HG02798 (cell line): ENCODE data around the gene SPIC.

Experiments used
- ATAC-seq: cut with Tn5 transposase; IDR thresholded peaks from one replicate; pipeline ENCODE4 v1.9.1; 2021; ENCODE audit warnings: mild to moderate bottlenecking; ENCODE audit not compliant: unreplicated experiment, poor library complexity

The SPIC gene

DNA sequence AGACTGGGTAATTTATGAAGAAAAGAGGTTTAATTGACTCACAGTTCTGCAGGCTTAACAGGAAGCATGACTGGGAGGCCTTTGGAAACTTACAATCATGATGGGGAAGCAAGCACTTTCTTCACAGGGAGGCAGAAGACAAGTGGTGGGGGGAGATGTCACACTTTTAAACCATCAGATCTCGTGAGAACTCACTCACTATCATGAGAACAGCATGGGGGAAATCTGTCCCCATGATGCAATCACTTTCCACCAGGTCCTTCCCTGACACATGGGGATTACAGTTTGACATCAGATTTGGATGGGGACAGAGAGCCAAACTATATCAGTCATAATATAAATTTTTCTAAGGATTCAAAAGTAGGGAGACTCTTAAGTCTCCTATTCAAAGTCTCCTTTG, 46.0 kb downstream of the SPIC start:
- no peak for ATAC-seq

DNA sequence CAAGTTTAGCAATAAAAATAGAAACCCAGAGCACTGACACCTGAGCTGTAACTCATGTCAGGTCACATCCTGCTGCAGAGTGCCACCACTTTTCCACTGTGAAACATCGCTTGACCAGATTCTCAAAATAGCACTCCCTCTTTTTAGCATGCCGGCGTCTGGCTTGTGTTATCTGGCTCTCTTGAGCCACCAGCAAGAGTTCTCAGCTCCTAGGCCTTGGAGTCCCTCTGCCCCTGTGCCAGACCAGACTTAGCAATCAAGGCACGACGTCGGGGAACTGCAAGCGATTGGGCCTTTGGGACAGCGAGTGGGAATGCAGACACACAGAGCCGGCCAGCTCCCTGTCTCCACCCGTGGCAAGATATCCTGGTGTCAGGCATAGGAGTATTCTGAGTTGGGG, 52.5 kb downstream of the SPIC start:
- ATAC-seq = no peak

DNA sequence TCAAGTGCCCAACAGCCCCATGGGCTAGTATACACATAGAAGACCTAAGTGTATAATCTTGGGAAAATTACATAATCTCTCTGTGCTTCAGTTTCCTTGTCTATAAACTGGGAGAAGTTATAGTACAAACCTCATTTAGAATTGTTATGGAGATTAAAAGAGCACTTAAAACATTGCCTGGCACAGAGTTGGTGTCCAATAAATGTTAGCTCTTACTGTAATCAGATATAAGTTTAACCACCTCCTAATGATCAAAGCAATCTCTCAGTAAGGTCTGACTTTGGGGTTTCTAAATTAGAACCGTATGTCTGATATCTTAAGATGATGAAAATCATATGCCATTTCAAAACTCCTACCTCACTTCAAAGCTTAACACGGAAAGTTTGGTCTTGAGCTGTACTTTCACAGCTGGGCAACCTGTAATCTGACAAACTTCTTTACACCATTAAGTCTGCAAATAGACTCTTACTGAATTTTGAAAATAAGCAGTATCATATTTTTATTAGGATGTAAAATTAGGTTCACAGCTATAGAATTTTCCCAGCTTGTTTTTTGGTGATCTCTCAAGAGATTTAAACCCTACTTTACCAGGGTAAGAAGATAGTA, 61.0 kb downstream of the SPIC start:
- no peak for ATAC-seq
